Mononuclear cell (primary cell): Measurements from ENCODE around the gene PALLD. TPM values are rescaled to one million over a fixed set of nuclear protein-coding genes. Genes with fewer than 3 reads are reported as not detected.

Experiments used
- H3K27me3 ChIP-seq: 2 replicates; pipeline ENCODE4 v1.6.0; 2011; ENCODE audit warnings: low read length, control low read depth; ENCODE audit not compliant: insufficient read depth
- H3K4me1 ChIP-seq: 2 replicates; pipeline ENCODE4 v1.5.1; 2011; ENCODE audit warnings: mild to moderate bottlenecking, low read length, control low read depth; ENCODE audit not compliant: insufficient read depth
- H3K4me3 ChIP-seq: 2 replicates; pipeline ENCODE4 v1.5.1; 2011; ENCODE audit warnings: mild to moderate bottlenecking, low read length, moderate library complexity
- H3K9me3 ChIP-seq: 2 replicates; pipeline ENCODE4 v1.5.1; 2011; ENCODE audit warnings: low read depth, mild to moderate bottlenecking, control low read depth, low read length
- total RNA-seq: library from RNA; depleted of rRNA; stranded (reverse); fragments of >200 nt; gene quantifications from one replicate; pipeline ENCODE4 v1.2.3, GENCODE V29; 2012

PALLD gene
- total RNA-seq, 1 donor, result 1.8 TPM

GRCh38 chr4:168826620-168827019, 329.8 kb downstream of the PALLD start:
- Histone ChIP-seq H3K4me1 (peaks cover 10% of the 10 kb centered on the region), H3K9me3 (no peaks in the 10 kb centered on the region), H3K27me3 (peaks cover 12% of the 10 kb centered on the region), H3K4me3 (no peak overlapping the region)

GRCh38 chr4:168830777-168831512, 334.1 kb downstream of the PALLD start:
- no peaks in the 10 kb centered on the region for H3K9me3 ChIP-seq
- peaks cover 27% of the 10 kb centered on the region for H3K4me1 ChIP-seq
- no peak overlapping the region for H3K4me3 ChIP-seq
- peaks cover 49% of the 10 kb centered on the region for H3K27me3 ChIP-seq

- Histone ChIP-seq H3K9me3 (no peaks in the 10 kb centered on the region), H3K27me3 (peaks cover 52% of the 10 kb centered on the region), H3K4me3 (peak overlapping the region; percentile 44)
These were observed 334.7 kb downstream of the PALLD start for GRCh38 chr4:168831585-168831918.

GRCh38 chr4:168831919-168832762, 335.3 kb downstream of the PALLD start:
- peak overlapping the region; percentile 44 for H3K4me3 ChIP-seq
- peaks cover 56% of the 10 kb centered on the region for H3K27me3 ChIP-seq
- H3K4me1 ChIP-seq, result peaks cover 27% of the 10 kb centered on the region
- no peaks in the 10 kb centered on the region for H3K9me3 ChIP-seq

More at GRCh38 chr4:168831585-168831918, 334.7 kb downstream of the PALLD start:
- H3K4me1 ChIP-seq, result peaks cover 27% of the 10 kb centered on the region

- peaks cover 61% of the 10 kb centered on the region for H3K27me3 ChIP-seq
- no peaks in the 10 kb centered on the region for H3K9me3 ChIP-seq
- peak overlapping the region; percentile 44 for H3K4me3 ChIP-seq
These were observed 336.1 kb downstream of the PALLD start for GRCh38 chr4:168832763-168833575.

GRCh38 chr4:168833881-168834280, 337.0 kb downstream of the PALLD start:
- H3K9me3 ChIP-seq, result no peaks in the 10 kb centered on the region
- no peak overlapping the region for H3K4me3 ChIP-seq
- H3K27me3 ChIP-seq, result peaks cover 63% of the 10 kb centered on the region
- H3K4me1 ChIP-seq, result peaks cover 27% of the 10 kb centered on the region

More at GRCh38 chr4:168832763-168833575, 336.1 kb downstream of the PALLD start:
- peaks cover 27% of the 10 kb centered on the region for H3K4me1 ChIP-seq

- H3K27me3 ChIP-seq, result peaks cover 58% of the 10 kb centered on the region
- H3K4me1 ChIP-seq, result peaks cover 23% of the 10 kb centered on the region
- no peak overlapping the region for H3K4me3 ChIP-seq
- no peaks in the 10 kb centered on the region for H3K9me3 ChIP-seq
These were observed 339.1 kb downstream of the PALLD start for GRCh38 chr4:168835880-168836454.

- no peak overlapping the region for H3K4me3 ChIP-seq
- H3K9me3 ChIP-seq, result no peaks in the 10 kb centered on the region
- H3K4me1 ChIP-seq, result peaks cover 18% of the 10 kb centered on the region
- H3K27me3 ChIP-seq, result peaks cover 53% of the 10 kb centered on the region
These were observed 339.6 kb downstream of the PALLD start for GRCh38 chr4:168836490-168836889.

GRCh38 chr4:168837922-168838321, 341.1 kb downstream of the PALLD start:
- H3K27me3 ChIP-seq, result peaks cover 41% of the 10 kb centered on the region
- peaks cover 4% of the 10 kb centered on the region for H3K4me1 ChIP-seq
- no peak overlapping the region for H3K4me3 ChIP-seq
- H3K9me3 ChIP-seq, result no peaks in the 10 kb centered on the region

GRCh38 chr4:168839758-168840391, 343.0 kb downstream of the PALLD start:
- Histone ChIP-seq H3K4me1 (no peaks in the 10 kb centered on the region), H3K27me3 (peaks cover 23% of the 10 kb centered on the region), H3K9me3 (no peaks in the 10 kb centered on the region), H3K4me3 (no peak overlapping the region)

GRCh38 chr4:168840392-168840763, 343.5 kb downstream of the PALLD start:
- Histone ChIP-seq H3K27me3 (peaks cover 20% of the 10 kb centered on the region), H3K9me3 (no peaks in the 10 kb centered on the region), H3K4me3 (no peak overlapping the region), H3K4me1 (no peaks in the 10 kb centered on the region)

- H3K27me3 ChIP-seq, result peaks cover 12% of the 10 kb centered on the region
- no peak overlapping the region for H3K4me3 ChIP-seq
- H3K9me3 ChIP-seq, result no peaks in the 10 kb centered on the region
- H3K4me1 ChIP-seq, result no peaks in the 10 kb centered on the region
These were observed 344.3 kb downstream of the PALLD start for GRCh38 chr4:168841000-168841671.

- H3K9me3 ChIP-seq, result no peaks in the 10 kb centered on the region
- H3K4me3 ChIP-seq, result no peak overlapping the region
- peaks cover 12% of the 10 kb centered on the region for H3K27me3 ChIP-seq
- no peaks in the 10 kb centered on the region for H3K4me1 ChIP-seq
These were observed 344.8 kb downstream of the PALLD start for GRCh38 chr4:168841672-168842019.

- no peaks in the 10 kb centered on the region for H3K9me3 ChIP-seq
- H3K4me3 ChIP-seq, result no peak overlapping the region
- H3K4me1 ChIP-seq, result no peaks in the 10 kb centered on the region
- H3K27me3 ChIP-seq, result peaks cover 7% of the 10 kb centered on the region
These were observed 345.3 kb downstream of the PALLD start for GRCh38 chr4:168842186-168842585.
